Measurements from ENCODE around the gene FGF16. TPM values are rescaled to one million over a fixed set of nuclear protein-coding genes. Genes with fewer than 3 reads are reported as not detected.
"Not testable (repeated sequence)": the region's sequence is repeated elsewhere in the genome, so short reads cannot be mapped to it uniquely, and the experiment has no call there.

The FGF16 gene
- under 1 TPM in 3 of 4 donors, not detected in 1; 0.33 to 0.42 (median 0.40) TPM for total RNA-seq

DNA sequence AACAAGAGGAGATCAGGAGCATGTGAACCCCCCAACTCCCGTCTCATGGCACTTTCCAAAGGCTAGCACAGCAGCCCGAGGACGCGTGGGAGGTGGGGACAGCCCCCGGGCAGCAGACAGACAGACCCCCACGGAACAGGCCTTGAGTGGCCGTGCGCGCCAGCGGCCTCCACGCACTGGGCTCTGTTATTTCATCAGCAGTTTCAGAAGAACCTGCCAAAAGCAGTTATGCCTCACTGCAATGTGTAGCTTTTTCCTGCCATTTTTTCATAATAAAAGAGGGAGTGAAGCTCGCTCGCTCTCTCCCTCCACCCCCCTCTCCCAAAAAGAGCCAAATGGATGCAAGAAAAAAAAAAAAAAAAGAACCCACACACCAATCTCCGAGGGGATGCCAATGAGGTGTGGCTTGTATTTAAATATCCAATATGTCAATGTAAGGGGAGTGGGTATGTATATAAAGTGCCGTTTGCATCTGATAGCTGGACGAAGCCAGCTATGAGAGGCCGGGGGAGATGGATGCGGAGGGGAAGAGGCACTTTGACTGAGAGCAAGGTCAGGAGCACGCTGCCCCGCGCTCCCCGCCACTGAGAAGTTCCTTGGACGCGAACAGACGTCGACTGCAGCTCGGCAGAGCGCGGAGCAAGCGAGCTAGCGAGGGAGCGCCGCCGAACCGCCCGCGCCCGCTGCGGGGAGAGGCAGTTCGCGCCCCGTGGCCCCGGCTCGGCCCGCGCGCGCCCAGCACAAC is at the start of gene FGF16:
FGF16 (plus strand) TSS at position 482 of the 745 bp plus-strand sequence. CDS start 286 bp downstream, outside the sequence.
- Histone ChIP-seq H3K4me3 (peak within 1 kb of the TSS; percentile 35 to 48 (median 39)), H3K9me3 (no peaks in the 10 kb centered on the region), H3K27ac (replicated peaks in 1 of 4) (peak within 1 kb of the TSS in 1 of 4 donors; percentile 27), H3K27me3 (peaks cover 0 to 9% (median 0%) of the 10 kb centered on the region in 4 donors), H3K36me3 (no peaks in the 10 kb centered on the region), H3K4me1 (peaks cover 7 to 27% (median 23%) of the 10 kb centered on the region in 4 donors)
- no peak for TF ChIP-seq POLR2AphosphoS5 (IDR thresholded peaks at IDR 0.05)
- TF ChIP-seq POLR2A (IDR thresholded peaks at IDR 0.05; ENCODE audit: low read depth) = no peak
- TF ChIP-seq EP300 (IDR thresholded peaks at IDR 0.05) = no peak
- TF ChIP-seq CTCF (IDR thresholded peaks at IDR 0.05) = no peak
- intact Hi-C loops (cut with DNase I) = no loop called here
- no peak for DNase-seq (ENCODE audit: extremely low spot score)
- 39% methylated on average over 19 of the region's 48 CpGs for WGBS

DNA sequence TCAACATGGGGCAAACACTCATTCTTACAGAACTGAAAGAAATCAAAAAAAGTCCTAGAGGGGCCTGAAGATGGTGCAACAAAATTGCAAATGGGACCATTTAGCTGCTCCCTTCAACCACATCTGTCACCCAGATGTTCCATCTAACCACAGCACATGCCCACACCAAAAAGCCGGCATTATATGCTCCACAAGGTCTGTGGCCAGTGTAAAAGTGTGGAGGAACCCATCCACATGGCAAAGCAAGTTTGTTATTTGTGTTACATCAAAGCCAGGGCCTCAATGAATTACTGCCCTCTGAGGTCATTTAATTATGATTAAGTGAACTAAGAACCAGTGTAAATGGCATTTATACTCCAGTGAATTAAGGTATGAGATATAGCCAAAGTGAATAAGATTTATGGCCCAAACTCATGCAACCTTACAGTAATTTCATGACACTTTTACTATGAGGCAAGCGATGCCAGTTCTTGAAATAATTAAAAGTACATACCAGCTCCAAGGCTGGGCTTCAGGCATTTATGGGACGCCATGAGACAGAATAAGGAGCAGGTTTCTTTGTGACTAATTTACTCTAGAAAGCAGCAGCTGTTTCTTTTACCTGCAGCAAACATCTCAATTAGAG is 48.7 kb upstream of the FGF16 start:
- 57% methylated on average over 3 of the region's 3 CpGs for WGBS
- Histone ChIP-seq H3K36me3 (no peaks in the 10 kb centered on the region), H3K27me3 (no peaks in the 10 kb centered on the region), H3K4me3 (no peak overlapping the region), H3K9me3 (no peaks in the 10 kb centered on the region), H3K4me1 (no peaks in the 10 kb centered on the region), H3K27ac (replicated peaks in 1 of 4) (no peak overlapping the region)
- no peak for TF ChIP-seq EP300 (IDR thresholded peaks at IDR 0.05)
- no peak for TF ChIP-seq POLR2A (IDR thresholded peaks at IDR 0.05; ENCODE audit: low read depth)
- no peak for TF ChIP-seq CTCF (IDR thresholded peaks at IDR 0.05)
- TF ChIP-seq POLR2AphosphoS5 (IDR thresholded peaks at IDR 0.05) = no peak
- intact Hi-C loops (cut with DNase I) = no loop called here
- DNase-seq (ENCODE audit: extremely low spot score) = no peak

DNA sequence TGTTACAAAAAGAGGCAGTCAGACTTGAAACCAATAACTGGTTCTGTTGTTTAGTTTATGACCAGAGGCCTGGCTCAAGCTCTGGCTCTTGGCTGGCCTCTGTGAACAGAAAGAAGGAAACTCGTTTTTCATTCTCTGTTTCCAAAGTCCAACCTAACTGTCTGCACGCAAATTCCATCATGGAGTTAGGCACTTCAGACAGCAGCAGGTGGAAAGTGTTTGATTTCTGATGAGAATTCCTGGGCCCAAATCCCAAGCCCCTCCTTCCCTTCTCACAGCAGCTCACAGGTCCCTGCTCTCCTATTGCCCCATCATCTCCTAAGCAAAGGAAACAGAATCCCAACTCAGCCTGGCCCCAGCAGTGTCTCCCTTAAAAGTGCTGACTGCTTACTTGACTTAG is 42.8 kb upstream of the FGF16 start:
- peaks cover 0 to 6% (median 2%) of the 10 kb centered on the region in 4 donors for H3K4me1 ChIP-seq
- DNase-seq (ENCODE audit: extremely low spot score) = no peak
- WGBS = 33% methylated on average over 2 of the region's 2 CpGs
- no peaks in the 10 kb centered on the region for H3K36me3 ChIP-seq
- H3K9me3 ChIP-seq = no peaks in the 10 kb centered on the region
- peak in 1 of 2 donors; percentile 8 for TF ChIP-seq POLR2AphosphoS5 (IDR thresholded peaks at IDR 0.05)
- no peak for TF ChIP-seq CTCF (IDR thresholded peaks at IDR 0.05)
- no peak for TF ChIP-seq POLR2A (IDR thresholded peaks at IDR 0.05; ENCODE audit: low read depth)
- intact Hi-C loops (cut with DNase I) = no loop called here
- no peak overlapping the region for H3K4me3 ChIP-seq
- no peak overlapping the region for H3K27ac ChIP-seq (replicated peaks in 1 of 4)
- no peaks in the 10 kb centered on the region for H3K27me3 ChIP-seq

DNA sequence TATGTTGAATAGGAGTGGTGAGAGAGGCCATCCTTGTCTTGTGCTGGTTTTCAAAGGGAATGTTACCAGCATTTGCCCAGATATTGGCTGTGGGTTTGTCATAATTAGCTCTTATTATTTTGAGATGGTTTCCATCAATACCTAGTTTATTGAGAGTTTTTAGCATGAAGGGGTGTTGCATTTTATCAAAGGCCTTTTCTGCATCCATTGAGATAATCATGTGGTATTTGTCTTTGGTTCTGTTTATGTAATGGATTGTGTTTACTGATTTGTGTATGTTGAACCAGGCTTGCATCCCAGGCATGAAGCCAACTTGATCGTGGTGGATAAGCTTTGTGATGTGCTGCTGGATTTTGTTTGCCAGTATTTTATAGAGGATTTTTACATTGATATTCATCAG is 39.4 kb upstream of the FGF16 start:
- H3K36me3 ChIP-seq; H3K4me3 ChIP-seq; H3K4me1 ChIP-seq; H3K9me3 ChIP-seq; DNase-seq (ENCODE audit: extremely low spot score); intact Hi-C loops (cut with DNase I); H3K27me3 ChIP-seq; H3K27ac ChIP-seq (replicated peaks in 1 of 4): not testable (repeated sequence)
- WGBS = 27% methylated on average over 1 of the region's 1 CpG

GRCh38 chrX:77412631-77413030 is 34.6 kb upstream of the FGF16 start:
- WGBS = 85% methylated on average over 3 of the region's 3 CpGs
- DNase-seq (ENCODE audit: extremely low spot score) = no peak
- H3K27me3 ChIP-seq = no peaks in the 10 kb centered on the region
- intact Hi-C loops (cut with DNase I) = no loop called here
- no peak overlapping the region for H3K4me3 ChIP-seq
- H3K9me3 ChIP-seq = no peaks in the 10 kb centered on the region
- TF ChIP-seq CTCF (IDR thresholded peaks at IDR 0.05) = no peak
- TF ChIP-seq POLR2AphosphoS5 (IDR thresholded peaks at IDR 0.05) = no peak
- TF ChIP-seq EP300 (IDR thresholded peaks at IDR 0.05) = no peak
- TF ChIP-seq POLR2A (IDR thresholded peaks at IDR 0.05; ENCODE audit: low read depth) = no peak
- H3K36me3 ChIP-seq = no peaks in the 10 kb centered on the region
- H3K27ac ChIP-seq (replicated peaks in 1 of 4) = no peak overlapping the region
- H3K4me1 ChIP-seq = no peaks in the 10 kb centered on the region

Measured in esophagus muscularis mucosa (tissue), 4 donors.